RPMI8226 (cell line): Measurements from ENCODE around the gene UGT1A1.

Source experiments
- DNase-seq: peaks from one replicate; pipeline ENCODE4 v3.0.0-alpha.2; 2015

The UGT1A1 gene

DNA sequence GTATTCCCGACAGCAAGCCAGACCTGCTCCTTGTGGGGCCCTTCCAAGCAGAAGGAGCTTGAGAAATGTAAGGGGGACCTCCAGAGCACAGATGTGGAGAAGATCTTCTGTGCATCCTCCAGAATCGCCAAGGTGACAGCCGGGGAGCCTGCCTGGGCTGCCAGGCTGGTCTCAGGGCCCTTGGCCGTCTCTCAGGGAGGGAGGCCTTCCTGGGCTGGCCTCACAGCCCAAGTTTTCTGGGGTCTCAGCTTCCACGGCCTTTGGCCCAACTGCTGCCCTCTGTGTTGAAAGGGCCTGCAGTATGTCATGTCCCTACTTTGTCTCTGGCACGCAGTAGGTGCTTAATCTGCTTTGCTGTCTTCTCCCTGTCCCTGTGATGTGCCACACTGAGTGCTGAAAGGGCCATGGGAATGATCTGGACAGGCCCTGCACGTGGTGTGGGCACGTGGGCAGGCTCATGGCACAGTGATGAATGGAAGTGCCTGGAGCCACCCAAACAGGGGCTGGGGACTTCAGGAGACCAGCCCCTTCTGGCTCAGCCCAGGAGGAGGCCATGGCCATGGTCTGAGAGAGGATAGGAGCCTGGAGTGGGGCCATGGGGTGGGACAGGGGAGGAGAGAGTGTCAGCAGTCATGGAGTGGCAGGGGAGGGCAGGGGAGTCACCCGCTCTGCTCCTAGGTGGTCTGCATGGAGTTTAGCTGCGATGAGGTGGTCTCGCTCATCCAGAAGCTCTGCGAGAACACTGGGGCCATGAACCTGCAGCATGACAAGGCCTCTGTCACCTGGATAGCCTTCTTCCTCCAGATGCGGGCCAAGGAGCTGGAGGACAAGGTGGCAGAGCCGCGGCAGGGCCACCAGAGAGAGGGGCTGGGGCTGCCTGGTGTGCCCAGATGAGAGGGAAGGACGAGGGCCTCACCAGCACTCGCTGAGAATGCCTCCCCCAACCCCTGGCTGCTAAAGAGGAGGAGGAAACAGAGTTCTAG lies 58.9 kb downstream of the UGT1A1 start:
- DNase-seq = no peak

GRCh38 chr2:233819884-233820773 lies 60.1 kb downstream of the UGT1A1 start:
- no peak for DNase-seq

DNA sequence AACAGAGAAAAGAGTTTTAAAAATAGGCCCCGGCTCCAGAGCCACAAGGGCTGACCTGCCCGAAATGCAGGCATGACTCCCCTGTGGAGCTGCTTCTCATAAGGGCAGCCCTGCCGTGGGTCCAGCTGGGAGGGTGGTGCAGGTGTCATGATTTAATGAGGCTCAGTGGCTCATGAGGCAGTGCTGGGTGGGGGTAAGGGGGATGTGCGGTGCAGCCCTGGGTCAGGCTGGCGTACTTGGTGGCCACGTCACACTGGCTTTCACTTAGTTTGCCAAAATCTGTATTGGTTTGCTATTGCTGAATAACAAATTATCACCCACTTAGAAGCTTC lies 60.7 kb downstream of the UGT1A1 start:
- DNase-seq = no peak

DNA sequence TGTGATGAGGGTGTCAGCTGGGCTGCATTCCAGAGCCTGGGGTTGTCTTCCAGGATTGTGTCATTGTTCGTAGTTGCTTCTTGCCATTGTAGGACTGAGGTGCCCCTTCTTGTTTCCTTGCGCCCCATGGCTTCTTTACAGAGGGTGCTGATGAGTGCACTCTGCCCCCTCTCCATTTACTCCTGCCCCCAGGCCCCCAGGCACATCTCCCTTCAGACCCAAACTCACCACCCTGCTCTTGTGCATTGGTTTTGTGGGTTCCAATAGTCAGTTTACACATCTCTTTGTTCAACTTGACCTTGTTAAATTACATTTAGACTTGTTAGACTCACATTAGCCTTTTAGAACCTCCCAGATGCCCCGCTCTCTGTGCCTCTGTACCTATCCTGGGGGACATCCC lies 61.1 kb downstream of the UGT1A1 start:
- DNase-seq = no peak

DNA sequence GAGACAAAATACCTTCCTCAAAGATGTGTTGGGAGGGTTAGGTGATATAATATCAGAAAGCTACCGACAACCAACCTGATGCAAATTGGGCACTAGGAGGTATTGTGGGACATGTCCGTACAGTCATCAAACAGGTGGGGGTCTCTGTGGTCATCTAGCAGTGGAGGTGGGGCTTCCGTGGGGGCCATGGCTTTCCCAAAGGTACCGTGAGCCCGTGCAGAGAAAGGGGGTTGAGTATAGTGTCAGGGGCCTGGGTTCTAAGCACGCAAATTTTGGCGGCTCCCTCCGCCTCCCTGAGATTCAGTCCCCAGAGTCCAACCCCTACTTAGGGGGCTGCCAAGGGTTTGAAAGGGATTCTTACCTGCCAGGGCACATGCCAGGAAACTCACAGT lies 61.6 kb downstream of the UGT1A1 start:
- DNase-seq = no peak

DNA sequence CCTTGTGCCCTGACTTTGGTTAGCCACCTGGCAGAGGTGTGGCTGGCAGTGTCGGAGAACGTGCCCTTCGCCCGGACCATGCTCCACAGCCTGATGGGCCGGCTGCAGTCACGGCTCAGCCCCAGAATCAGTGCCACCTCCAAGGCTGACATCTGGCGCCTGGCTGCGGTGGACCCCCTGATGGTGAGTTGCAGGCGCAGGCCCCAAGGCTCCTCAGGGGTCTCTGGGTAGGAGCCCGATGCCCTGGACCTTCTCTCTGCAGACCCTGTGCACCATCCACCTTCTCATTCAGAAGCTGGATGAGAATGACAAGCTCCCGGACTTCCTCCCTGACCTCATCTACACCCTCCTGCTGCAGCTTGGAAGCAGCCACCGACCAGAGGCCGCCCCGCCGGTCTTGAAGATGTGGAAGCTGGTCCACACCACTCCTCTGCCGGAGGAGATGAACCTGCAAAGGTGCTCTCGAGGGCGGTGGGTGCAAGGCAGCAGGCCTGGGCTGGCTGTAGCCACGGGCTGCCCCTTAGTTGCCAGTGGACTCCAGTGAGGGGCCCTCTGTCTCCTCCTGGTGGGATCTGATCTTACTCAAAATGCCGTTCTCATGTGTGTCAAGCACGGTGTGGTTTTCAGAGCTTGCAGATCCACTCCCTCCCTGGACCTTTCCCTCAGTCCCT lies 62.2 kb downstream of the UGT1A1 start:
- DNase-seq = no peak
